Measurements from ENCODE around the gene CD248.
"Not testable (repeated sequence)": the region's sequence is repeated elsewhere in the genome, so short reads cannot be mapped to it uniquely, and the experiment has no call there.

CD248 gene

DNA sequence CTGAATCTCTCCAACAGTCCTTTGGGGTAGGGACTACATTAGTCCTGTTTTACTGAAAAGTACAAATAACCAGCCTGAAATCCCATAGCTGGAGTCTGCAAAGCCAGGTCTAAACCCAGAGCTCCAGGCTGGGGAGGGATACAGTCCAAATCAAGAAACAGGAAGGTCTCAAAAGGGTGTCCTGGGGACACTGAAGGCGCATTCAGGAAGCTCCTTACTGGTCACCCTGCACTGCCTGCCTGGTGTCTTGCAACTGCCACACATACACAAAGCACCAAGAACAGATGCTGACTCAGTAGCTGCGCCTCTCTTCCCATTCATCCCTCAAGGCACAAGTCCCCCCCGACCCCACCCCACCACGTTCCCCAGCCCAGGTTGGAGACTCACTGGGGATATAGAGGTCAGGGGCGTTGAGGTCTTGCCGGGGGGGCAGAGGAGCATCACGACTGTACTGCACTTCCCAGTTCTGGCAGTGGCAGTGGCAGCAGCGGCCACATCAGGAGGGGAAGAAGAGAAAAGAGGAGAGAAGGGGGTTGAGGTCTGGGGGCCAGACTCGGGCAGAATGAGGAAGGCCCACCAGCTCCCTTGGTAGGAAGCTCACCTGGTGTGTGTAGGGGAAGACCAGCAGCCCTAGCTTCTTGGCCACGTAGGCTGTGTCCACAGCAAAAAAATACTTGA lies 29.5 kb downstream of the CD248 start:
- no peak for DNase-seq

DNA sequence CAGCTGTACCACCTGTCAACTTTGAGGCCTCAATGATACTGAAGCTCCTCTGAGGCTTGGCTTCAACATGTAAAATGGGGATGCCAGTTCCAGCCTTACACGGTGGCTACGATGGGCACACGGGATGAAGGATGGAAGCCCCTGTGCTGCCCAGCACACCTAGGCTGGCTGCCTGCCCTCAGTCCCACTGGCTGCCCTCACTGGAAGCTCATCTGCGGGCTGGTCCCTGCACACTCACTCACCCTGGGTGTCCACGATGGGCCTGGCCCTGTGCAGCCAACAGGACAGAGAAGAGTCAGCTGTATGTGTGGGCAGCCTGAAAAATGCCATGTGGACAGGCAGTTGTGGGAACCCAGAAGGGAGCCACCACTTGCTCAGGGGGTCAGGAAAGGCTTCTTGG lies 30.1 kb downstream of the CD248 start:
- no peak for DNase-seq

DNA sequence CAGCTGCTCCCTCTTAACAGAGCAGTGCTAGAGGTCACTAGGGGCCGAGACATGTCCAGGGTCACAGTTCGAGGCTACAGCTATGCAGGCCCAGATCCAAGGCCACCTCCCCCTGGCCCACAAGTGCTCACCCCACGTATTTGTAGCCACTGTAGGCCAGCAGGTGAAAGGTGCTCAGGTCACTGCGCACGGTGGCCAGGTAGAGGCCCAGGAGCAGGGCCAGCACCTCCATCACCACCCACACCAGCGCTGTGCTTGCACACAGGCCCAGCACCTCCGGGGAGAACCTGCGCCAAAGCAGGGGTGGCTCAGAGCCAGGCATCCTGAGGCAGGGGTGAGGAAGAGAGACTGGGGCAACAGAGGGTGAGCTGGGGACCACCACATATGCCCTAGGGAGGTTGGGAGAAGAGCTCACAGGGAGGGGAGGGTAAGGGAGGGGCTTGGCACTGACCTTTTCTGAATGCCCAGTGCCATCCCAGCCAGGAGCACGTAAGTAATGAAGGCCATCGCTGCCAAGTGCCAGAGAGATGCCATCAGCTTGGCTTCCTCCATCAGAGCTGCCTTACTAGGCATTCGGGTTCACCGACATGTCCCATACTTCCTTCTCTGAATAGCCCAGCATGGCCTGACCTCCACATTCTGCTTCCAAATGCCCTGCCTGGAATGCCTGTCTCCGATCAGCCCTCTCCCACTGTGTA lies 31.4 kb downstream of the CD248 start:
- DNase-seq = no peak

DNA sequence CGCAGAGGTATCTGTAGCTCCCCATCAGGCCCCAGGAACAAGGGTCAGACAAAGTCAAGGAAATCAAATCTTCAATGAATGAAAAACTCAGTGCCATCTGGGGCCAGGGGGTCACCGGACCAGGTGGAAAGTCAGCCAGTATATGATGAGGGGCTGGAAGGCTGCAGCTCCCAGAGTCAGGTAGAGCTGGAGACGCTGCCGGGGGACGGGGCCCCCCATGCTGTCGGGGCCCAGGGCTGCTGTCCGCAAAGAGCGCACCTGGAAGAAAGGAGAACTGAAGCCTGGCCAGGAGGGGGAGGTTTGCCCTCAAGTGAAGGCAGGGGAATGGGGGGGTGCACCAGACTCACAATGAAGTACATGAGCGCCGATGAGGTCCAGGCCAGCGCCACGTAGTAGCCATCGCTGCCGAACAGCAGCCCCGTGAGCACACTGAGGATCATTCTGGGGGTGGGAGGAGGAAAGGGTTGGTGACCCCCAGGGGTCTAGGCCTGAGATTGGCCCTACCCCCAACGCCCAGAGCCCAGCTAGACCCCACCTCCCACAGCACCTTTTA lies 32.2 kb downstream of the CD248 start:
- DNase-seq = no peak

DNA sequence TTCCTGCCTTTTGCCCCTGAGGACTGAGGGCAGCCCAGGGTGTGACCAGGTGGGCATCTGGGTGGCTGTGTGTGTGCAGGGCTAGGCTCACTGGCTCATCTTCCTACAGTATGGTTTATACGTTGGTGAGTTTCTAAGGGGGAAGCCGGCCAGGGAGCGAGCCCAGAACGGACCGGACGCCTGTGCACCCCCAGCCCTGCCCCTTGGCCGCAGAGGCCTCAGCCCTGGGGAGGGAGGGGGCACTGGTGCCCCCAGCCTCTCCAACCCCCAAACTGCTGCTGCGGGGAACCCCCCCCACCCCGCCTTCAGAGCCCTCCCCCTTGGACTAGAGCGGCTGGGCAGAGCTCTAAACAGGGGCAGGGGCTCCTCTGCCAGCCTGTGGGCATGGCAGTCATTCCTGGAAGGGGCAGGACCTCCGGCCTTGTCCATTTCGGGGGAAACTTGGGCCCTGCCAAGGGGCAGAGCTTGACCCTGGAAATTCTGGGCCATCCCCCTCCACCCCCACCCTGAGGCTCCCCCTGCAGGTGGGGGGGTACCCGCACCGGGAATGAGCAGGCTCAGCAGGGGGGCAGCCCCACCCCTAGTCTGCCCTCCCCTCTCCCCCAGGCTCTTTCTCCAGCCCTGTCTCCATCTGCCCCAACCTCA lies 33.3 kb downstream of the CD248 start:
- no peak for DNase-seq

DNA sequence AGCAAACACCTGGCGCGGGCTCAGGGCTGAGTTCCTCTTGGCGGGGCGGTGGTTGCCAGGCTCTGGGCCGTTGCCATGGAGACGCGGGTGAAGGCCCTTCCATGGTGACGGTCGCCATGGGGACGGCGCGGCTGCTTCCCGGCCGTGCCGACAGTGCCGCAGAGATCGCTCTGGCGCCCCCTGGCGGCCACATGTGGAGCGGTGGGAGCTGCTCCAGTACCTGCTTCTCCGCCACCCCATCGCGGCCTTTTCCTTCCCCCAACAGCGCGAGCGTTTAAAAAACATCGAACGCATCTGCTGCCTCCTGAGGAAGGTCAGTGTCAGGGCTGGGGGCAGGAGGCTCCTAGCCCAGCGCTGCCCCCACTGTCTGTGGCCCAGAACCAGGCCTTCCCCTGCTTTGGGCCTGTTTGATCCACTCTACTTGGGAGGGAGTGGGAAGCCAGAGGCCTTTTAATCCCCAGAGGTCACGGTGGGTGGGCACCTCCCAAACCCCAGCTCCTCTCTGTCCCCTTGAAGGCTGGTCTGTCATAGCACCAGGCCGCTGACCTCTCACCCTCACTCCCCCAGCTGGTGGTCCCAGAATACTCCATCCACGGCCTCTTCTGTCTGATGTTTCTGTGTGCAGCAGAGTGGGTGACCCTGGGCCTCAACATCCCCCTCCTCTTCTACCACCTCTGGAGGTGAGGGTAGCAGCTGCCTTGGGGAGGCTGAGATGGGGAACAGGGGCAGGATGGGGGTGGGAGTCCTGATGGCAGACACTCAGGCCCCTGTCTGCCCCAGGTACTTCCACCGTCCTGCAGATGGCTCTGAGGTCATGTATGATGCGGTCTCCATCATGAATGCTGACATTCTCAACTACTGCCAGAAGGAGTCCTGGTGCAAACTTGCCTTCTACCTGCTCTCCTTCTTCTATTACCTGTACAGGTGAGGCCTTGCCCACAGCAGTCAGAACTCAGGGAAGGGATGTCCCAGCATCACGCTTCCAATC lies 34.1 kb downstream of the CD248 start:
- DNase-seq = peak; percentile 99

DNA sequence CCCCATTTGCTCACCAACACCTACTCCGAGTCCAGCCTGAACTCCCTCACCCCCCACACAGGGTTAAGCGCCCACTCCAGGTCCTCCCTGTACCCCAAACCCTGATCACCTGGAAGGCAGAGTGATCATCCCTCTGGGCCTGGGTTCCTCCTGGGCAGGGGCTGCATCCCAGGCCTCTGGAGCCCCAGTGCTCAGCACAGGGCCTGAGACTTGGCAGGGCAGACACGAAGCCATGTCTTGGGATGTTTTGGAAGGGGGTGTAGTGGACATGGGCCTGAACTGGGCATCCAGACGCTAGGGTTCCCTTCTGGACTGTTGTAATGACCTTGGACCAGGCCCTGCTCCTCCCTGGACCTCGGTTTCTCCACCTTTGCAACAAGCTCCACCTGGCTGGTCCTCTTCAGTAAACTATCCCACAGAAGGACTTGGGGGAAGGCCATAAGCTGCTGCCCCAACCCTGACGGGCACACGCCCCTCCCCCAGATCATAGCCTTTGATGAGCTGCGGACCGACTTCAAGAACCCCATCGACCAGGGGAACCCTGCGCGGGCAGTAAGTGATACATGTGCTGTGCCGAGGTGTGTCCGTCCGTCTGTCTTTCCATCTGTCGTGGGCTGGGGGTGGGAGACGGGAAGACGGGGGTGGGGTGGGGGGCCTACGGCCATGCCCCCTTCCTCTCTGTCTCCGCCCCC lies 34.9 kb downstream of the CD248 start:
- no peak for DNase-seq

DNA sequence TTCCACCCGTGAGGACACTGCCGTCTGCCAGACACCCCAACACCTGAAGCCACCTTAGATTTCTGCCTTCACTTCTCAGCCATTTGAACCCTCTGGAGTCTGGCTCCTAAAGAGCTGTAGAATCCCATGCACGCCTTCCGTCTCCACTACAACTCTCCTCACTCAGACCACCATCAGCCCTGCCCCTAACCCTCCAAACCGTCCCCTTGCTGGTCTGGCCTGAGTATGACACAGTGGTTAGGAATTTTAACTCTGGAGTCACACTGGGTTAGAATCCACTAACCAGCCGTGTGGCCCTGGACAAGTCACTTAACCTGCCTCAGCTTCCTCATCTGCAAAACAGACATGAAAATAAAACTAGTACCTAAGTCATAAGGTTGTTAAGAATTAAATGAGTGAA lies 35.8 kb downstream of the CD248 start:
- no peak for DNase-seq

DNA sequence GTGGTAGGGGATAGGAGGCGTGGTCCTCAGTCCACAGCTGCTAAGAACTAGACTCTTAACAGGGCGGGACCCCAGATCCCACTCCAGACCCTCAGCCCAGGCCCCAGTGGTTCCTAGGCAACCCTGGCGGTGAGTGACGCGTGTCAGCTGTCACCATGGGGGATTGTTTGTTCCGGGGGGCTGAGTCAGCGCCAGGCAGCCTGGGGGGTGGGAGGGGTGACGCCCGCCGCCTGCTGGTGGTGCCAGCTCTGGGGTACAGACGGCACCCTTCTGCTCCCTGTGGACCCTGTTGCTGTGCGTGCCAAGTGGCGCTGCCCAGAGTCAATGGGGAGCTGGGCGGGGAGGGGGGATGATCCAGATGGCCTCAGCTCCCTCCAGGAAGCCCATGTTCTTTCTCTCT lies 36.4 kb downstream of the CD248 start:
- DNase-seq = no peak

DNA sequence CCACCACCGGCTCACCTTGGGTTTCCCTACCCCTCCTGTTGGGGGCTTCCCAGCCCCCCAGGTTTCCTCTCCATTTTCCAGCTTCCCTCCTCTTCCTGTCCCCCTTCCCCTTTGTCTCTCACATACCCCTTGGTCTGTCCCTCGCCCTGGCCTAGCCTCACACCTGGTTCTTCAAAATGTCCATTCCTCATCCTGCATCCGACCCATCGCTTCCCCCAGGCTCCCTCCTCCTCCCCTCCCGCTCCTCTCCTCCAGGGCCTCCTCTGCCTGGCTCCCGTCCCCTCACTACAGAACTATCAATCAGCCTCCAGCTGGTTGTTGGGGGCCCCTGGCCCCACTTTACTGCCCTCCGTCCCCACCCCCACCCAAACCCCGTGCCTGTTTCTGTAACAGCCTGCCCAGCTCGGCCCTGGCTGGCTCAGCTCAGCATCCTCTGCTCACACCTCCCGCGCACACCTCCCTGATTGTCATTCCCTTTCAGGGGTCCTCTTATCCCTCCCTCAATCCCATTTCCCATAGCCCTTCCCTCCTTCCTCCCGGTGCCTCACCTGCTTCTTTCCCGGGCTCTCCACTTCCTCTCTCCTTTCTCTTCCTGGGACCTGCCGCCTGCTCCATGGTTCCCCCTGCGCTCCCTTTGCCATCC lies 37.6 kb downstream of the CD248 start:
- no peak for DNase-seq

DNA sequence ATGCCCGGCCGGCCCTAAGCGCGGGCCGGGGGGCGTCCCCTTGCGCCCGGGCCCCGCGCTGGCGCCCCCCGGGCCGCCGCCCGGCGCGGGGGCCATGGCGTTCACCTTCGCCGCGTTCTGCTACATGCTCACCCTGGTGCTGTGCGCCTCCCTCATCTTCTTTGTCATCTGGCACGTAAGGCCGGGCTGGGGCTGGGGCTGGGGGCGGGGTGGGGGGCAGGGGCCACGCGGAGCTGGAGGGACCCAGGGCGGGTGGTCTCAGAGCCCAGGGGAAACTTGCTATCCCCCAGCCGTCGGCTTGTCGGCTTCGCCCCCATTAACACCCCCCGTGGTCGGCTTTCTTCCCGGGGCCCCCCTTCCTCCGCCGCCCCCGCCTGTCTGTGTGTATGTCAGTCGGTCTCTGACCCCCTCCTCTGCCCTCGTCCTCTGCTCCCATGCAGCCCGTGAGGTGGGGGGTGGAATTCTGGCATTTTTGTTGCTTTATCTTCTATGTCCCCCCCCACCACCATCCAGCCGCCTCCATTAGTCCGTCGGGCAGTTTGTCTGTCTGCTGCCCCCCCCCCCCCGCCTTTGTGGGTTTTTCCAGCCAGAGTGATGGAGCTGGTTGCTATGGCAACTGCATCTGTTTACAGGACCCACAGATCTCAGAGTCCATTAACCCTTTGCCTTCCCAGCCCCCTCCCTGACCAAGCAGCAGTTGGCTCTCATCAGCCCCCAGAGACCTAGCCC lies 38.3 kb downstream of the CD248 start:
- DNase-seq = no peak

DNA sequence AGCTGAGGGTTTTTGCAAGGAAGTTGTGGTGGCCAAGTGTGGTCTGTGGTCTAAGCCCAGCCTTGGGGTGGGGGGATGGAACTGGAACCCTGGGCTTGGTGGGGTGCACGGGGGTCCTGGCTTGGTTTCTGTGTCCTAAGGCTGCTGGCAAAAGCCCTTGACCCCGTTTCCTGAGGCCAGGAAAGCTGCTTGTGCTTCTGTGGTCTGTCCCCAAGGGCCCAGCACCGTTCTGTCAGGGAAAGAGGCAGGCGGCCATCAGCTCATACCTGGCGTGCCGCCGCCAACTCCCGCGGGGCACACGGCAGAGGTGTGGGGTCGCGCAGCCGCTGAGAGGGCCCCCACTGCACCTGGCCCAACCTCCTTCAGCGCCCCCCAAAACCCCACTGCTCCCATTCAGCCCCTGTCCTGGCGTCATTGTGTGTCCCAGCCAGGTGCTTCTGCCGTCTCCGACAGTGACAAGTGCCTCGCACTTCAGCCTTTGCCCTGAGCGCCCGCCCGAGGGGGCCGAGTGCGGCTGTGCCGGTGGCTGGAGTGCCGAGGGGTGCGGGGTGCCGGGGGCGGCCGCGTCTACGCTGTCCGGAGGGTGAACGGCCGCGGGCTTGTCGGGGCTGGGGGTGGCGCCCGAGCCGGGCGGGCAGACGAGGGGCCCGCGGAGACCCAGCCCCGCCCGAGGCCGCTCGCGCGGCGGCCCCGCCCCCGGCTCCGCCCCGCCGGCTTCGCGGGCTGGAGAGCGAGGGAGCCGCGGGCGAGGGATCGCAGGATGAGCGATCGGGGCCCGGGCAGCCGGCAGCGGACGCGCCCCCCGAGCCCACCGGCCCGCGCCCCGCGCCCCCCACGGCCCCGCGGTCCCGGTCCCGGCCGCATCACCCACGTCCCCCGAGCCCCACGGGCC lies 39.1 kb downstream of the CD248 start, which contains the start of gene CNIH2:
Gene CNIH2 (plus strand): TSS at position 705 of the 892 bp plus-strand sequence. CDS start 282 bp downstream, outside the sequence.
- peak; percentile 50 for DNase-seq

DNA sequence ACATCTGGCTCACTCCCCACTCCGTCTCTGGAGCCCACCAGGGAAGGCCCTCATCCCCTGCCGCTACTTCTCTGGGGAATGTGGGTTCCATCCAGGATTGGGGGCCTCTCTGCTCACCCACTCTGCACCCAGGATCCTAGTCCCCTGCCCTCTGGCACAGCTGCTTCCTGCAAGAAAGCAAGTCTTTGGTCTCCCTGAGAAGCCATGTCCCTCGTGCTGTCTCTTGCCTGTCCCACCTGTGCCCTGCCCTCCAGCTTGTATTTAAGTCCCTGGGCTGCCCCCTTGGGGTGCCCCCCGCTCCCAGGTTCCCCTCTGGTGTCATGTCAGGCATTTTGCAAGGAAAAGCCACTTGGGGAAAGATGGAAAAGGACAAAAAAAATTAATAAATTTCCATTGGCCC lies 39.8 kb downstream of the CD248 start:
- not testable (repeated sequence) for DNase-seq

DNA sequence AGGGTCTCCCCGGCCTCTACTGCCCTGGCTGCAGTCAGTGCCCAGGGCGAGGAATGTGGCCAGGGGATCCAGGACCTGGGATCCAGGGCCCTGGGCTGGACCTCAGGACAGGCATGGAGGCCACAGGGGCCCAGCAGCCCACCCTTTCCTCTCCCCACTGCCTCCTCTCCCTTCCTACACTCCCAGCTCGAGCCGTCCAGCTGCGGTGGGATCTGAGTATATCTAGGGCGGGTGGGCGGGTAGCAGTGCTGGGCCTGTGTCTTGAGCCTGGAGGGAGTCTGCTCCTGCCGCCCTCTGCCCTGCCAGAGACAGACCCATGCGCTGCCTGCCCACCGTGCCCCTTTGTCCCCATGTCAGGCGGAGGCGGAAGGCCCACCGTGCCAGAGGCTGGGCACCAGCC lies 40.2 kb downstream of the CD248 start:
- DNase-seq = not testable (repeated sequence)

DNA sequence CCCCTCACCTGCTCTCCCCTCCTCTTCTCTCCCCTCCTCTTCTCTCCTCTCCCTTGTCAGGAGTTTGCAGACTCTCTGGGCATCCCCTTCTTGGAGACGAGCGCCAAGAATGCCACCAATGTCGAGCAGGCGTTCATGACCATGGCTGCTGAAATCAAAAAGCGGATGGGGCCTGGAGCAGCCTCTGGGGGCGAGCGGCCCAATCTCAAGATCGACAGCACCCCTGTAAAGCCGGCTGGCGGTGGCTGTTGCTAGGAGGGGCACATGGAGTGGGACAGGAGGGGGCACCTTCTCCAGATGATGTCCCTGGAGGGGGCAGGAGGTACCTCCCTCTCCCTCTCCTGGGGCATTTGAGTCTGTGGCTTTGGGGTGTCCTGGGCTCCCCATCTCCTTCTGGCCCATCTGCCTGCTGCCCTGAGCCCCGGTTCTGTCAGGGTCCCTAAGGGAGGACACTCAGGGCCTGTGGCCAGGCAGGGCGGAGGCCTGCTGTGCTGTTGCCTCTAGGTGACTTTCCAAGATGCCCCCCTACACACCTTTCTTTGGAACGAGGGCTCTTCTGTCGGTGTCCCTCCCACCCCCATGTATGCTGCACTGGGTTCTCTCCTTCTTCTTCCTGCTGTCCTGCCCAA lies 40.7 kb downstream of the CD248 start:
- no peak for DNase-seq

DNA sequence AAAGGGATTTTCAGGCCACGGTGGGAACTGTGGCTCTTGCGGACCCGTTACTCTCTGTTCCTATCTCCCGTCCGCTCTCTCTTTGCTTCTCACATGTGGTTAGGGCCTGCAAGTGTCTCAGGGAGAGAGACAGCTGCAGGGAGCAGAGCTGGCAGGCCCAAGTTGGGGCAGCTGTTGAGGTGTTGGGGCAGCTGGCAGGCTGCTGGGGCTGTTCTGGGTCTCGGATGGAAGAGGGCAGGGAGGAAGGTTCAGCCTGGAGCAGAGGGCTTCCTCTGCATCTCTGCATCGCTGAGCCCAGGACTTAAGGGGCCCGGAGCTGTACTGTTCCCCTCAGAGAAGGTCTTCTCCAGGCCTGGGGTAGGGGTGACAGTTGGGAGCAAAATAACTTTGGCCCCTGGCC lies 41.4 kb downstream of the CD248 start:
- DNase-seq = no peak

DNA sequence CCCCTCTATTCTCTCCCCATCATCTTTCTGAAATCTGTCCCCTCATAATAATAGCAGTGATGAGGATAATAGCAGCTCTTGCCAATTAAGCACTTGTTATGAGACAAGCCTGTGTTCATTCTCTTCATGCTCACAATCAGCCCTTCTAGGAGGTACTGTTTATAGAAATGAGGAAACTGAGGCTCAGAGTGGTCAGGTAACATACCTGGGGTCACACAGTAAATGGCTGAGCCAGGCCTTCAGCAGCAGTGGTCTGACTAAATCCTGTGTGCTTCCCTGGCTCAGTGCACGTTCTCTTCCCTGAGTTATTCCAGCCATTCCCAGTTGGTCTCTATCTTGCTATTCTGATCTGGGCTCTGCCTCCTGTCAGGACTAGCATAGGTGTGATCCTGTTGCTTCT lies 42.6 kb downstream of the CD248 start:
- DNase-seq = no peak

DNA sequence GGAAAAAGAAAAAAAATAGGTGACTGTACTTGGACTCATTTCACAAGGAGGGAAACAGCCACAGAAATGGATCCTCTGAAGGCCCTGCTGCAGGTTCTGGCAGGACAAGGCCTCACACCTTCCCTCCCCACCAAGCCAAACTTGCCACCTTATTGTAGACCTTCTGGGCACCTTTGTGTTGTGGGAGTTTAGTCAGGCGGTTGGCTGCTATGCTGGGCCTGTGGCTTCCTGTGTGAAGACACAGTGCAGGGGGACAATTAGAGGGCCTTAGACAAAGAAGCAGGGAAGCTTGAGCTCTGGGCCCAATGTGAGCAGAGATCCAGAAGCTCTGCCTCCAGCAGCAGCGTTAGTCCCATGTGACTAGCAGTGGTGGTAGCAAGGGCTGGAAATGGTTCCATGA lies 44.2 kb downstream of the CD248 start:
- DNase-seq = no peak

DNA sequence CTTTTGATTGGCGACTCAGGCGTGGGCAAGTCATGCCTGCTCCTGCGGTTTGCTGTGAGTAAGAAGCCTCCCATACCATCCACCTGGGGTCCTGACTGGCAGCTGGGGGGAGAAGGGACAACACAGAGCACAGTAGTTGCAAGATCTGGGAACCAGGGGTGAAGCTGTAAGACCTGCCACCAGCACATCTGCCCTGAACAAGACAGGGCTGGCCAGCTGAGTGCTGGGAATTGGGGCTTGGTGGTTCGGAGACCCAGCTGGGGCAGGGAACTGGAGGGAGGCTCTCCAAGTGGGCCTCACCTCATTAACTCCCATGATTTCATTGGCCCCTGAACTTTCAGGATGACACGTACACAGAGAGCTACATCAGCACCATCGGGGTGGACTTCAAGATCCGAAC lies 45.0 kb downstream of the CD248 start:
- no peak for DNase-seq
